ENCODE measurements around the gene TEN1. TPM values are rescaled to one million over a fixed set of nuclear protein-coding genes. Genes with fewer than 3 reads are reported as not detected.

TEN1 gene
- total and polyA plus RNA-seq, 9 of the 15 experiments (the other 6 are each of a cell fraction or from before 2014, with no cell fraction given): 1.3 to 25.7 (median 10.1) TPM

GRCh38 chr17:76022285-76022684, 43.2 kb downstream of the TEN1 start:
- Histone ChIP-seq H3K4me1 (replicated peaks in 1 of 2; ENCODE audit: control insufficient read depth in 2 of 2, insufficient read depth in 2 of 2, low read length in 2 of 2) (peaks cover 0 to 55% of the 10 kb centered on the region in 2 experiments; a peak in 2 of 5 replicates), H2AFZ (ENCODE audit: low read depth, low read length) (0 out of 2 replicates have a peak overlapping the region, but pooled peaks have one; percentile 4), H3K27ac (ENCODE audit: extremely low read depth, low read depth, low read length) (no peak overlapping the region), H4K20me1 (replicated peaks; ENCODE audit: control insufficient read depth, insufficient read depth, low read length) (no peaks in the 10 kb centered on the region), H3K79me2 (ENCODE audit: control insufficient read depth, insufficient read depth, low read length) (no peaks in the 10 kb centered on the region), H3K9ac (ENCODE audit: insufficient read depth in 1 of 2, low read depth in 2 of 2, low read length in 2 of 2) (no peak overlapping the region), H3K36me3 (ENCODE audit: control insufficient read depth, insufficient read depth, low read length) (no peaks in the 10 kb centered on the region), H3K9me3 (replicated peaks; ENCODE audit: control insufficient read depth, insufficient read depth, low read depth, low read length) (no peaks in the 10 kb centered on the region), H3K27me3 (ENCODE audit: control insufficient read depth in 2 of 2, insufficient read depth in 2 of 2, low read length in 2 of 2) (peaks cover 7 to 20% of the 10 kb centered on the region in 2 experiments; a peak in 3 of 5 replicates), H3K4me3 (no peak overlapping the region), H3K4me2 (ENCODE audit: insufficient read depth, low read length) (no peak overlapping the region), H3K9me1 (ENCODE audit: control insufficient read depth, insufficient read depth, low read length) (no peaks in the 10 kb centered on the region)
- 32% methylated on average over 17 of the region's 24 CpGs for WGBS (ENCODE audit: insufficient coverage, low coverage, missing lambda C conversion rate)
- no peak for FAIRE-seq
- DNase-seq (ENCODE audit: extremely low read depth in 1 of 4, low spot score in 3 of 4): no peak
- ChIA-PET CTCF (ENCODE audit: low intra/inter-chr PET ratio) (no interaction called here), POLR2A (interaction anchor here (0.6 kb wide), 1 partner anchor 360 kb away, joined by 3 read pairs; no protein-coding TSS in a partner anchor)
- intact Hi-C loops (cut with micrococcal nuclease) (no loop called here), in situ Hi-C loops (cut with MboI) (no loop called here)
- no TSS peak for BruUV-seq (replicated peaks)
- peak; percentile 59 for ATAC-seq
- peak; percentile 24 for TF ChIP-seq PCBP1 (IDR thresholded peaks at IDR 0.05; ENCODE audit: low read depth, low read length, poor library complexity, severe bottlenecking)
- TF ChIP-seq NFXL1 (CRISPR knock-in tag; IDR thresholded peaks at IDR 0.05): no peak
- no peak for TF ChIP-seq ATF2 (CRISPR knock-in tag; IDR thresholded peaks at IDR 0.05)
- TF ChIP-seq BCL6 (CRISPR knock-in tag; IDR thresholded peaks at IDR 0.05): no peak
- no peak for TF ChIP-seq CHD4 (IDR thresholded peaks at IDR 0.05; ENCODE audit: insufficient read depth, insufficient replicate concordance, low read depth, low read length, poor library complexity, severe bottlenecking)
- no peak for TF ChIP-seq CEBPZ (IDR thresholded peaks at IDR 0.05; ENCODE audit: borderline replicate concordance, low read depth, low read length)
- no peak for TF ChIP-seq ZNF778 (CRISPR knock-in tag; IDR thresholded peaks at IDR 0.05)
- TF ChIP-seq SIX5 (IDR thresholded peaks at IDR 0.05; ENCODE audit: borderline replicate concordance in 1 of 2, insufficient read depth in 1 of 2, low read depth in 1 of 2, low read length in 2 of 2): no peak
- no peak for TF ChIP-seq THAP12 (CRISPR knock-in tag; IDR thresholded peaks at IDR 0.05)
- no peak for TF ChIP-seq GTF2F1 (IDR thresholded peaks at IDR 0.05; ENCODE audit: low read depth, low read length)
- TF ChIP-seq THRAP3 (IDR thresholded peaks at IDR 0.05; ENCODE audit: borderline replicate concordance): no peak
- no peak for TF ChIP-seq ZBTB5 (IDR thresholded peaks at IDR 0.05)
